HG03064 (cell line): ENCODE measurements around the gene PIBF1.
"Not testable (repeated sequence)": the region's sequence is repeated elsewhere in the genome, so short reads cannot be mapped to it uniquely, and the experiment has no call there.

Experiments used
- ATAC-seq: cut with Tn5 transposase; IDR thresholded peaks from one replicate; pipeline ENCODE4 v1.9.1; 2021; ENCODE audit warnings: low read depth; ENCODE audit not compliant: unreplicated experiment

The PIBF1 gene

GRCh38 chr13:72820898-72821279, 39.0 kb downstream of the PIBF1 start:
- ATAC-seq = no peak

- ATAC-seq = no peak
Observed at GRCh38 chr13:72823081-72823480, 41.1 kb downstream of the PIBF1 start.

GRCh38 chr13:72823724-72824123, 41.8 kb downstream of the PIBF1 start:
- no peak for ATAC-seq

- ATAC-seq = no peak
Observed at GRCh38 chr13:72834601-72835000, 52.7 kb downstream of the PIBF1 start.

- peak; percentile 94 for ATAC-seq
Observed at GRCh38 chr13:72839831-72840426, 58.0 kb downstream of the PIBF1 start.

- ATAC-seq = no peak
Observed at GRCh38 chr13:72842991-72843390, 61.1 kb downstream of the PIBF1 start.

GRCh38 chr13:72845148-72845547, 63.2 kb downstream of the PIBF1 start:
- not testable (repeated sequence) for ATAC-seq

- no peak for ATAC-seq
Observed at GRCh38 chr13:72849571-72849970, 67.6 kb downstream of the PIBF1 start.

GRCh38 chr13:72850959-72851677, 69.2 kb downstream of the PIBF1 start:
- ATAC-seq = no peak

GRCh38 chr13:72851678-72852014, 69.7 kb downstream of the PIBF1 start:
- no peak for ATAC-seq

- ATAC-seq = no peak
Observed at GRCh38 chr13:72852207-72852606, 70.3 kb downstream of the PIBF1 start.

GRCh38 chr13:72853000-72853399, 71.1 kb downstream of the PIBF1 start:
- no peak for ATAC-seq

- peak; percentile 76 for ATAC-seq
Observed at GRCh38 chr13:72864142-72865011, 82.4 kb downstream of the PIBF1 start.

- no peak for ATAC-seq
Observed at GRCh38 chr13:72868229-72868628, 86.3 kb downstream of the PIBF1 start.

- no peak for ATAC-seq
Observed at GRCh38 chr13:72875233-72875632, 93.3 kb downstream of the PIBF1 start.

- no peak for ATAC-seq
Observed at GRCh38 chr13:72884101-72884500, 102.2 kb downstream of the PIBF1 start.

- ATAC-seq = no peak
Observed at GRCh38 chr13:72886272-72887067, 104.5 kb downstream of the PIBF1 start.

- ATAC-seq = no peak
Observed at GRCh38 chr13:72889495-72889894, 107.6 kb downstream of the PIBF1 start.

GRCh38 chr13:72890546-72890945, 108.6 kb downstream of the PIBF1 start:
- ATAC-seq = no peak

- ATAC-seq = no peak
Observed at GRCh38 chr13:72891423-72891822, 109.5 kb downstream of the PIBF1 start.

- no peak for ATAC-seq
Observed at GRCh38 chr13:72896869-72897268, 114.9 kb downstream of the PIBF1 start.
